Erythroblast (primary cell): Measurements from ENCODE around the gene GPR157.
"Not testable (repeated sequence)": the region's sequence is repeated elsewhere in the genome, so short reads cannot be mapped to it uniquely, and the experiment has no call there.

ENCODE experiments used
- DNase-seq, 2 experiments: peaks; one replicate each; lab custom pipeline; 2025; lab: John Stamatoyannopoulos, UW
- GATA1 ChIP-seq: IDR thresholded peaks from 2 replicates; pipeline ENCODE4 v1.6.1; 2011; ENCODE audit warnings: low read depth, mild to moderate bottlenecking, control low read depth, low read length, moderate library complexity
- POLR2A ChIP-seq: IDR thresholded peaks from 2 replicates; pipeline ENCODE4 v1.6.1; 2011; ENCODE audit warnings: mild to moderate bottlenecking, low read length

The GPR157 gene

DNA sequence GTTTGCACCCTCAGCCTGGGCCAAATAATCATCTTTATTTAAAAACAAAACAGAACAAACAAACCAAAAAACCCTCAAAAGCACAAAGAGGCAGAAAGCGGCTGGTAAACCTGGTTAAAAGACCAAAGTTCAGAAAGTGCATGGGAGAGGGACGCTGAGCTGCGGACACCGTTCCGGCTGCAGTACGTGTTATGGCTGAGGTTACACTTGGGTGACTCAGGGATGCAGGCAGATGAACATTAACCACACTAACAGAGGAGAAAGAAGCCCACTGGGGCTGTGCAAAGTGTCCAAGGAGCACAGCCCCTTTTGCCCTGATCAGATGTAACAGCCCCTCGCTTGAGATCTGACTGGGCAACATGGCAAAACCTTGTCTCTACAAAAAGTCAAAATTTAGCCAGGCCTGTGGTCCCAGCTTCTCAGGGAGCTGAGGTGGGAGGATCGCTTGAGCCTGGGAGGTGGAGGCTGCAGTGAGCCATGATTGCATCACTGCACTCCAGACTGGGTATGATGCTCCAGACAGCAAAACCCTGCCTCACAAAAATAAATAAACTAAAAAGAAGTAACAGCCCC is 28.3 kb downstream of the GPR157 start:
- TF ChIP-seq POLR2A (no peak), GATA1 (no peak)
- no peak for DNase-seq

DNA sequence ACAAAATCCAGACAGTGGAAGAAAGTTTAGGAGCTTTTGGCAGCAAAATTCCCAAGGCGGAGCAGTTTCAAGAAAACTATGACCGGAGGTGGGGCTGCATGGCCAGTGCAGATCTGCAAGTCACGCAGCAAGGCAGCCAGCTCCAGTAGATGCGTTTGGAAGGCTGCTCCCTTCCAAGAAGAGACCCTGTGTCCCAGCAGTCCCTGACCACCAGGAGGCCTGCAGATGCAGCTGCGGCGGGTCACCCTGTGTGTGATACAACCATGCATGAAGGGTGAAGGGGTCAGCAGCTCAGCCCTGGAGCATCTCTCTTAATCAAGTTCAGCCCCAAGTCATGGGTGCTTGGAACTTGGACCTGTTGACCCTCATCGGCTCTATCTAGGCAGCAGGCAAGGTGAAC is 29.3 kb downstream of the GPR157 start:
- TF ChIP-seq GATA1 (no peak), POLR2A (no peak)
- DNase-seq, result no peak

DNA sequence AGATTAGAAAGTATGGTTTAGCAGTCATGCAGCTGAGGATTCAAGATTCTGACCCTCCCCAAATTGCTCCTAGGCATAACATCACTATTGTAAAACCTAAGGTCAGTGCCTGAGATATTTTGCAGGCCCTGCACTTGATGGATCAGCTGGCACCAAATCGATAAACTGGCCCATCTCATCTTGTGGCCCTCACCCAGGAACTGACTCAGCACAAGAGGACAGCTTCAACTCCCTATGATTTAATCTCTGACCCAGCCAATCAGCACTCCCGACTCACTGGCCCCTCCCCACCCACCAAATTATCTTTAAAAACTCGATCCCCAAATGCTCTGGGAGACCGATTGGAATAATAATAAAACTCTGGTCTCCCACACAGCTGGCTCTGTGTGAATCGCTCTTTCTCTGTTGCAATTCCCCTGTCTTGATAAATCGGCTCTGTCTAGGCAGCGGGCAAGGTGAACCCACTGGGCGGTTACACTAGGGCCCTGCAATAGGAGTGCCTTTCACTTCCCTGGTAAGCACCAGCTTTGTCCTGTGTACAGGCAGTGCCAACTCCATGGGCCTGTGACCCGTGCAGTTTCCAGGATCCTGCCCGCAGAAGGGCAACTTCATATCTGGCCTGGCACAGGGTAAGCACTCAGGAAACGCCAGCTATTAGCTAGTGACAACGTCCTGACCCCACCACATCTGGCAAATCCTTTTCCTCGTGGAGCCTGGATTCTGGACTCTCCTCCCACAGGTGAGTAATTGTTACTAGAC is 30.8 kb downstream of the GPR157 start:
- TF ChIP-seq GATA1 (no peak), POLR2A (no peak)
- no peak for DNase-seq

DNA sequence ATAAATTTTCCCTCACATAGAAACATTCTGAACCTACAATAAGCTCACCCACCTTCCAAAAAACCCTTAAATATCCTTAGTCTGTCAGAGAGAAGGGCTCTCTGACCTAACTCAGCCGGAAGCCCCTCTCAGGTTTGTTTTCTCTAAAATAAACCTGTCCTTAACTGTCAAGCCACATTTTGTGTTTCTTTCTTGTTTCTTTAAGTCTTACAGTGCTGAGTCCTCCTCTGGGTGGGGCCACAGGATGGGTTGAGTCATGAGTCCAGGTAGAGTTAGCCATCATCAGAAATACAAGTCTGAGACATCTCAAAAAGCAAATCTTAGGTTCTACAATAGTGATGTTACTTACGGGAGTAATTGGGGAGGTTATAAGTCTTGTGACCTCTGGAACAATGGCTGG is 33.1 kb downstream of the GPR157 start:
- no peak for DNase-seq

GRCh38 chr1:9093996-9094595 is 34.8 kb downstream of the GPR157 start:
- not testable (repeated sequence) for DNase-seq

More for the DNA sequence above, 33.1 kb downstream of the GPR157 start:
- TF ChIP-seq POLR2A (no peak), GATA1 (no peak)

DNA sequence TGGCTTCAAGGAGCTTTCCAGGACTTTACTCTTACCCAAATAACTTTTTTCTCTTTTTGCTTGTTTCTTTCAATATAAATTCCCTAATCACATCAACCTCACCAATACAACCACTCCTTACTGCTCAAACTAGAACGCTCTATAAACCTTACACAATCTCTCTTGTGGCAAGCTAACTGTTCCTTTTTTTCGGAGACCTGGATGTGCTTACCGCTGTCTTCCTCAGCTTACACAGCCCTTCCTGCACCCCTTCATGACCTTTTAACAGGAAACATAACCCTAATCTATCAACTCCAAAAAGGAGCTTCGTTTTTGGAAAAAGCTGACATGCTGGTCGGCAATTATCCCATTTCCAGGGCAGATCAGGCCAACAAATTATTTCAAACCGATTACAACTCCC is 35.3 kb downstream of the GPR157 start:
- DNase-seq, result no peak
- no peak for TF ChIP-seq POLR2A
- no peak for TF ChIP-seq GATA1

DNA sequence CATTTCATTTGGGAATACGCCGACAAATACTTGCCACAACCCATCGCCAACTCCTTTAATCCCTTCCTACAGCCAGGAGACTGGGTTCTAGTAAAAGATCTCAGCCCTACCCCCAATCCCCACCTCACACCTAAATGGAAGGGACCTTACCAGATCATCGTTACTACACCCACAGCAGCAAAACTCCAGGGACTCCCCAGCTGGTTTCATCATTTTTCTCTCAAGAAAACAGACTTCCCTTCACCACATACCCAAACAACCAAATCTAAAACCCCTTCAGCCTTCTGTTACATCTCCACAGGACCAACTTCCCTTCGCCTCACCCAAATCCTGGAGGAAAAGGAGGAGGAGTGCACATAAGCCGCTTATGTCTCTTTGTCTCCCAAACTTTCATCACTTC is 35.8 kb downstream of the GPR157 start:
- no peak for DNase-seq
- no peak for TF ChIP-seq POLR2A
- no peak for TF ChIP-seq GATA1

DNA sequence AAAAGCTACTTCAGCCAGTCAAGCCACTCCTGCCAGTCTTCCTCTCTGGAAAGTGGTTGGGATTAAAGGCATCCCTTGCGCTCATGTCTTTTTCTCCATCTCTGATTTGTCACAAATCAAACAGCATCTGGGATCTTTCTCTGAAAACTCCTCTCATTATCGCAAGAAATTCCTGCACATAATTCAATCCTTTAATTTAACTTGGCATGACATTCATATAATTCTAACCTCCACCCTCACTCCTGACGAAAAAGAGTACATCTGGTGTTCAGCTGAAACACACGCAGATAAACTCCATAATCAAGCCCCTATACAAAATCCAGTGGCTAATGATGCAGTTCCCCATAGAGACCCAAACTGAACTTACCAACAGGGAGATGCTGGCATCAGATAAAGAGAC is 40.1 kb downstream of the GPR157 start:
- TF ChIP-seq POLR2A, result no peak
- TF ChIP-seq GATA1, result no peak
- no peak for DNase-seq

DNA sequence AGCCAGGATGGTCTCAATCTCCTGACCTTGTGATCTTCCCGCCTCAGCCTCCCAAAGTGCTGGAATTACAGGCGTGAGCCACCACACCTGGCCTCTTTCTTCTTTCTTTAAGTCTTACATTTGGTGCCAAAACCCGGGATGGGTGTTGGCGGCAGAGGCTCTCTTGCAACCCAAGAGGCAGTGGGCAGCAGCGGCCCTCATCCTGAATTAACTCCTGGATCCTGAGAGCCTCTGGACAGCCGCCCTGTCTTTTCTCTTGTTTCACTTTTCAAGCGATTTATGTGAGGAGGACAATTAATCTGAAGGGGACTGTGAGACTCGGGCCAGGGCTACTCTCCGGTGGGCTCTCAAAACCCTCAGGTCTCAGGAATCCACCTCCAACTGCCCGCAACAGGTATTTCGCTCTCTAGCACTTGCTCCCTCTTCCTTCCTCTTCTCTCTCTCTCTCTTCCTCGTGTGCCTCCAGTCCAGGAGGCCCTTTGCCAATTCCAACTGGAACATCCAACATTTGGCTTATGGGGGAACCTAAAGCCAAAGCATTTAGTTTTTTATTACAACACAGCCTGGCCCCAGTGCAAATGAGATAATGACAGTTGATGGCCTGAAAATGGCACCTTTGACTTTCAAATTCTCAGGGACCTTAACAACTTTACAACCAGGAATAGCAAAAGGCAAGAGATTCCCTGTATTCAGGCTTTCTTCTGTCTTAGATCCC is 41.3 kb downstream of the GPR157 start:
- DNase-seq, result no peak
- TF ChIP-seq GATA1 (no peak), POLR2A (no peak)

DNA sequence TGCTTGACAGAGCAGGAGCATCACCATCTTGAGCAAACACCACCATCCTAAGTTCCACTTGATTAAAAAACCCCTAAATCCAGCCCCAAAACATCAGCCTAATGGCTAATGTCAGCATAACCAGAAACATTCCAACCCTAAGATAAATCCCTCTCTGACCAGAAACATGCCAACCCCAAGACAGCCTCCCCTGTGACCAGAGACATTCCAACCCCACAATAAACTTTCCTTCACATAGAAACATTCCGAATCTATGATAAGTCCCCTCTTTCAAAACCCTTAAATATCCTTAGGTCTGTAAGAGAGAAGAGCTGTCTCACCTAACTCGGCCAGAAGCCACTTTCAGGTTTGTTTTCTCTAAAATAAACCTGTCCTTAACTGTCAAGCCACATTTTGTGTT is 42.1 kb downstream of the GPR157 start:
- no peak for DNase-seq
- TF ChIP-seq POLR2A (no peak), GATA1 (no peak)

DNA sequence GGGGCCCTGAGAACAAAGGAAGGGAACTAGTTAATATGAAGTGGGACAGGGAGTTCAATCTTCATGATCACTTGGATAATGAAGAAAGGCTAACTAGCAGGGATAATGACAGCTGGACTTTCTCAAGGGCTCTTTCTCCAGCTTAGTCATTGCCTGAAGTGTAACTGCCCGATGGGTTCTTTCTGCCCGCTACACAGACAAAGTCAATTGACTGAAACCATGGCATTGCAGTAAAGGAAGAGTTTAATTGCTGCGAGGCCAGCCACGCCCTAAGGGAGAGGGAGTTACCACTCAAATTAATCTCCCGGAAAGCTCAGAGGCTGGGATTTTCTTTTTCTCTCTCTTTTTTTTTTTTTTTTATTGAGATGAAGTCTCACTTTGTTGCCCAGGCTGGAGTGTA is 42.9 kb downstream of the GPR157 start:
- no peak for TF ChIP-seq GATA1
- no peak for TF ChIP-seq POLR2A
- no peak for DNase-seq

DNA sequence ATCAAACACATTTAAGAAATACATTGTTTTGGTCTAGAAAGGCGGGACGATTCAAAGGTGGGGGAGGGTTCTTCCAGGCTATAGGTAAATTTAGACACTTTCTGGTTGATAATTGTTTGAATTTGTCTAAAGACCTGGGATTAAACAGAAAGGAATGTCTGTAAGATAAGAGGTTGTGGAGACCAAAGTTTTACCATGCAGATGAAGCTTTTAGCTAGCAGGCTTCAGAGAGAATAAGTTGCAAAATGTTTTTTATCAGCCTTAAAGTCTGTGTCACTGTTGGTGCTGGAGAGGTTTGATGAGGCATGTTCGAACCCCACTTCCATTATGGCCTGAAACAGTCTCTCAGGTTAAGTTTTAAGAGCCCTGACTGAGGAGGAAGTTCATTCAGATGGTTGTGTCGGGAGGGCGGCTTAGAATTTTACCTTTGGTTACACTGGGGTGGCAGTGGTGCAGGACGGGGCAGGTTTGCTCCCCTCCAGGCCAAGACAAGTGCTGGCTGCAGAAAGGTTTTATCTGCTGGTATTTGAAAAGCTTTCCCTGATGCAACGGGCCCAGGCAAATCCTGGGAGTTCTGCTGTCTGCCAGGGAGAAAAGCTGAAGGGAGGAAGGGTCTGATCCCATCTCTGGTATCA is 43.5 kb downstream of the GPR157 start:
- TF ChIP-seq GATA1, result no peak
- no peak for TF ChIP-seq POLR2A
- DNase-seq, result no peak

DNA sequence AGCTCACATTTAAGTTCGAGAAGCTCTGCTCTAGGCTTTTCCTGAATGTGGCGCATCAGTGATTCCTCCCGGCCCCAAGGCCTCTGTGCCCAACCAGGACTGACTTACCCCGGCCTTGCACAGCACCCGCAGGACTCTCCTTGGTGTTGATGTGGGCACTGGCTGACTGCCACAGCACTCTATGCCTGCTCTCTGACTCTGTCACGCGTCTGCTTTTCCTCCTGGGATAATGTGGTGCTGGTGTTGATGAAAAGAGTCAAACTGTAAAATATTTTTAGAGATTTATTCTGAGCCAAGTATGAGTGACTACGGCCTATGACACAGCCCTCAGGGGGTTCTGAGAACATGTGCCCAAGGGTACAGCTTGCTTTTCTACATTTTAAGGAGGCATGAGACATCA is 44.0 kb downstream of the GPR157 start:
- no peak for DNase-seq

More for the DNA sequence above, 44.0 kb downstream of the GPR157 start:
- no peak for TF ChIP-seq POLR2A
- TF ChIP-seq GATA1, result no peak
